Gastrocnemius medialis (tissue), 4 donors: ENCODE data around the gene MLLT10. TPM values are rescaled to one million over a fixed set of nuclear protein-coding genes. Genes with fewer than 3 reads are reported as not detected.

ENCODE experiments used
- ATAC-seq, 2 donors: fragments of 150-250 bp; one replicate each; pipeline ENCODE4 v1.9.1; 2016
- DNase-seq, 2 donors: peaks; one replicate each; pipeline ENCODE4 v3.0.0-alpha.2; 2019
- H3K27ac ChIP-seq, 4 donors: fragments of 200-600 bp; sonication (generic); 1 replicate in 1 of 4; 2 replicates in 3 of 4; pipeline ENCODE4 v1.5.1; 2016 to 2018; ENCODE audit warnings: mild to moderate bottlenecking in 2 of 4, moderate library complexity in 1 of 4
- H3K27me3 ChIP-seq, 3 donors: fragments of 200-600 bp; sonication (generic) in 2 of 3; 1 replicate in 1 of 3; 2 replicates in 2 of 3; pipeline versions ENCODE4 v1.5.1 to v1.6.0; 2016 to 2019; ENCODE audit warnings: mild to moderate bottlenecking in 1 of 3, moderate library complexity in 1 of 3
- H3K36me3 ChIP-seq, 2 donors: fragments of 200-600 bp; sonication (generic) in 1 of 2; one replicate each; pipeline ENCODE4 v1.5.1; 2017 to 2018
- H3K4me1 ChIP-seq, 2 donors: fragments of 200-600 bp; sonication (generic) in 1 of 2; one replicate each; pipeline ENCODE4 v1.5.1; 2016 to 2017; ENCODE audit warnings: mild to moderate bottlenecking in 2 of 2
- H3K4me3 ChIP-seq, 4 donors: fragments of 200-600 bp; sonication (generic) in 3 of 4; 1 replicate in 1 of 4; 2 replicates in 3 of 4; pipeline ENCODE4 v1.5.1; 2016 to 2019; ENCODE audit warnings: mild to moderate bottlenecking in 2 of 4
- H3K9me3 ChIP-seq, 3 donors: fragments of 200-600 bp; sonication (generic) in 2 of 3; 1 replicate in 1 of 3; 2 replicates in 2 of 3; pipeline ENCODE4 v1.5.1; 2016 to 2019
- POLR2A ChIP-seq, 2 donors: fragments of 450-650 bp; IDR thresholded peaks; one replicate each; pipeline ENCODE4 v1.6.1; 2017; ENCODE audit warnings: antibody characterized with exemption in 2 of 2, mild to moderate bottlenecking in 2 of 2, moderate library complexity in 2 of 2
- in situ Hi-C, 4 donors: fragments of 200-750 bp; cut with MboI; loops; one replicate each; pipeline versions ENCODE4 v1.15.0 to v1.8.0; 2017; ENCODE audit warnings: low sequenced_read_pairs in 4 of 4
- intact Hi-C: fragments of 100-400 bp; cut with DNase I; formaldehyde crosslinking; loops from one replicate; pipeline ENCODE4 v1.15.1; 2023; ENCODE audit warnings: low total_unique reads
- total RNA-seq, 4 donors: library from RNA; depleted of rRNA; stranded (reverse); fragments of >200 nt; gene quantifications; one replicate each; pipeline versions ENCODE4 v1.1.0 to v1.2.3, GENCODE V29; 2016
- TF ChIP-seq, protein P1 (sequence below), 5 experiments: fragments of 450-650 bp in 3 of 5; fragments of 200-600 bp in 2 of 5; sonication (generic) in 2 of 5; IDR thresholded peaks in 4 of 5; conservative IDR thresholded peaks in 1 of 5; 1 replicate in 4 of 5; 2 replicates in 1 of 5; pipeline ENCODE4 v1.5.1; 2016 to 2019; ENCODE audit warnings: antibody characterized with exemption in 5 of 5, mild to moderate bottlenecking in 3 of 5, moderate library complexity in 3 of 5

The MLLT10 gene
- total RNA-seq, 4 donors from 2014 or later, result 13.6 to 26.6 (median 21.6) TPM

DNA sequence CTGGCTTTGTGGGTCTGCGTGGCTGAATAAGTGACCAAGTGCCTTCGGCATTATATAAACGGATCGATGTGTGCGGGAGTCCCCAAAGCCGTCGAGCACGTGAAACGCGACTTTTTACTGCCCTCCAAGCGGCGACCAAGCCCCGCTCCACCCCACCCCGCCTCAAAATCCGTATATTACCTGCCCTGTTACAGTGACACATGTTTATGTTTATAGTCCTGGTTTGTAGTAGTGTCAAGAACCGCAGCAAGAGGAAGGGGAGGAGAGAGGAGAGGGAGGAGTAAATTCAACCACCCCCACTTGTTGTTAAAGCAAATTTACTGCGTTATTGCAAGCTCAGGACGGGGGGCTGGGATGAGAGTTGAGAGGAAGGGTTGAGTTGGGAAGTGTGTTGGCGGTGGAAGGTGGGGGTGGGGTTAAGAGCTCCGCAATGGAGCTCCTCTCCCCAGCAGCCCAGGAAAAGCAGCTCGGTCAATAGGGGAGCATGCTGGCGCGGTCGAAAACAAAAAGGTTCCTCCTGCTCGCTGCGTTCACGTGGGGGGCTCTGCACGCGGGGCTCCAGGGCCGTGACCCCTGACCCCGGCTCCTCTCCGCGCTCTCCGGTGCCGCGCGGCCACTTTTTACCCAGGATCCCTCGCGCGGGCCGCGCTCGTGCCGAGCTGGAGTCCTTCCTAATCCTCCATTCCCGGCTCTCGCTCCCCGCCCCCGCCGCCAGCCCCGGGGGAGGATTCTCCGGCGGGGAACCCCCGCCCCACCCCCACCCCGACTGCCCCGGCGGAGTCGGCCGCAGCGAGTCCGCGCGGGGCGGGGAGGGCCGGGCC lies 8.5 kb upstream of the MLLT10 start, which contains the start of gene SKIDA1:
TSS of gene SKIDA1 (minus strand) at position 316 of the 821 bp plus-strand sequence. CDS start 7,860 bp downstream, outside the sequence.
- H3K9me3 ChIP-seq, result no peaks in the 10 kb centered on the region
- in situ Hi-C loops, result loop anchor here in 2 of 4 donors (10.0 kb wide), 2 partner anchors 789 to 799 kb away; partner anchors contain the start of genes BMI1 (in 1 of the 2) and COMMD3 (in 1 of the 2)
- H3K4me1 ChIP-seq, result peaks cover 25 to 32% of the 10 kb centered on the region in 2 donors
- H3K36me3 ChIP-seq, result no peaks in the 10 kb centered on the region
- intact Hi-C loops, result no loop called here
- no peaks in the 10 kb centered on the region for H3K27me3 ChIP-seq
- ATAC-seq (peak; percentile 75 to 76), DNase-seq (peak; percentile 82 to 89)
- H3K27ac ChIP-seq, result peak within 1 kb of the TSS; percentile 90 to 100 (median 98)
- H3K4me3 ChIP-seq, result peak within 1 kb of the TSS; percentile 56 to 80 (median 74)
- no peak for TF ChIP-seq POLR2A (IDR thresholded peaks at IDR 0.05)
- TF ChIP-seq, protein P1, sequence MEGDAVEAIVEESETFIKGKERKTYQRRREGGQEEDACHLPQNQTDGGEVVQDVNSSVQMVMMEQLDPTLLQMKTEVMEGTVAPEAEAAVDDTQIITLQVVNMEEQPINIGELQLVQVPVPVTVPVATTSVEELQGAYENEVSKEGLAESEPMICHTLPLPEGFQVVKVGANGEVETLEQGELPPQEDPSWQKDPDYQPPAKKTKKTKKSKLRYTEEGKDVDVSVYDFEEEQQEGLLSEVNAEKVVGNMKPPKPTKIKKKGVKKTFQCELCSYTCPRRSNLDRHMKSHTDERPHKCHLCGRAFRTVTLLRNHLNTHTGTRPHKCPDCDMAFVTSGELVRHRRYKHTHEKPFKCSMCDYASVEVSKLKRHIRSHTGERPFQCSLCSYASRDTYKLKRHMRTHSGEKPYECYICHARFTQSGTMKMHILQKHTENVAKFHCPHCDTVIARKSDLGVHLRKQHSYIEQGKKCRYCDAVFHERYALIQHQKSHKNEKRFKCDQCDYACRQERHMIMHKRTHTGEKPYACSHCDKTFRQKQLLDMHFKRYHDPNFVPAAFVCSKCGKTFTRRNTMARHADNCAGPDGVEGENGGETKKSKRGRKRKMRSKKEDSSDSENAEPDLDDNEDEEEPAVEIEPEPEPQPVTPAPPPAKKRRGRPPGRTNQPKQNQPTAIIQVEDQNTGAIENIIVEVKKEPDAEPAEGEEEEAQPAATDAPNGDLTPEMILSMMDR (IDR thresholded peaks at IDR 0.05 in 4 of 5, conservative IDR thresholded peaks at IDR 0.05 in 1 of 5), result no peak

DNA sequence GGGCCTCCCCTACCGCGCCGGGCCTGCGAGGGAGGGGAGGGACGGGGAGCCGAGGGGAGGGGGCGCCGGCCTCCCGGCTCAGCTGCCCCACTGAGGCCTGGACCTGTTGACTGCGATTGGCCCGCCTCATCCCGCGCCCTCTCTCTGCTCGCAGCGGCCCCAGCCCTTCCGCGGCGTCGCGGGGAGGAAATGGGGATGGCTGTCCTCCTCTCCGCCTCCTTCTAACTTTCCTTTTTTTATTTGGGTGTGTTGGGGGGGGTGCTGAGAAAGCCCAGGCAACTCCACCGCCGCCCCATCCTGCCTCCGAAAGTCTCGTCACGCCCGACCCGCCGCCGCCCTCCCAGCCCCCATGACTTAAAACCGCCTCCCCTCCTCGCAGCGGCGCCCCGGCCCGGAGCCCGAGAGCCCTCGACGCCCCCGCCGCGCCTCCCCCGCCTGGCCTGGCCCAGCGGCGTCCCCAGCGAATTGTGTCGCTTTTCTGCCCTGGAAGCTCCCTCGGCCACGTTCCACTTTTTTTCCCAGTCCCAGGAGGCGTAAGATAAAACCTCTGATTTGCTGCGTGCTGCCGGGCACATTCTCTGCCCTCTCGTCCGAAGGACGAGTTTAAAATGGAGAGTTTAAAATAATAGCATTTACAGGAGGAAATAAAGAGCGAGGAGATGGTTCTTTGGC lies 7.7 kb upstream of the MLLT10 start:
- Histone ChIP-seq H3K4me1 (peaks cover 17 to 30% of the 10 kb centered on the region in 2 donors), H3K27ac (peak overlapping the region; percentile 90 to 100 (median 98)), H3K27me3 (no peaks in the 10 kb centered on the region), H3K9me3 (no peaks in the 10 kb centered on the region), H3K4me3 (peak overlapping the region; percentile 56 to 80 (median 74)), H3K36me3 (no peaks in the 10 kb centered on the region)
- DNase-seq (peak; percentile 62 to 71), ATAC-seq (peak; percentile 38 to 47)
- intact Hi-C loops, result no loop called here
- TF ChIP-seq POLR2A (IDR thresholded peaks at IDR 0.05), result peak; percentile 55 to 64
- TF ChIP-seq, protein P1 (IDR thresholded peaks at IDR 0.05 in 4 of 5, conservative IDR thresholded peaks at IDR 0.05 in 1 of 5), result no peak
- in situ Hi-C loops, result loop anchor here in 2 of 4 donors (10.0 kb wide), 2 partner anchors 788 to 798 kb away; partner anchors contain the start of genes BMI1 (in 1 of the 2) and COMMD3 (in 1 of the 2)

DNA sequence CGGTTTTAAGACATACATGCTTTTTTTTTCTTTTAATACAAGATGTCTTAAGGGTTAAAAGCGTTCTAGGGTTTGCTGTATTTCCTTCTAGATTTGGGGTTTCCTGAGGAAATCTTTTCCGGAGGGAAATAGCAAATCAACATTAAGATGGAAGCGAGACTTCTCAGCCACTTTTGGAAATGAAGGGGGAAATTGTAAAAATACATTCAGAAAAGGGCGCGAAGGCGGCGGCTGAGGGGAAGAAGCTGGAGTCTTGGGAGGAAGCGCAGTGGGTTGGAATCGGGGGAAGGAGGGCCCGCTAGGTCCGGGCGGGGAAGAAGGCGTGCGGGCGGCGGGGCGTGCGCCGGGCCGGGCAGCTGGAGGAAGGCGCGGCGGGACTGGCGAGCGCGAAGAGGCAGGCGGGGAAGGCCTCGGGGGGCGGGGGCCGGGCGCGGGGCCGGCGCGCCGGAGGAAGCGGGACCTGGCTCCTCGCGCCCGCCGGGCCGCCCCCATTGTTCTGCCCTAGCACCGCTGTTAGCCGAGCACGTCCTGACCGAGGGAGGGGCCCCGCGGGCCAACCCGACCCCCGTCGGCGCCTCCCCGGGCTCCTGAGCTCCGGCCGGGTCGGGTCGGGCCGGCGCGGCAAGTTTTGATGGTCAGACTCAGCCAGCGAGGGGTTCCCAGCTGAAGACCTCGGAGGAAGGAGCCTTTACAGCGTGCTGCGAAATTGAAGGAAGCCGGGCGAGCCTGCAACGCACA lies 7.0 kb upstream of the MLLT10 start:
- TF ChIP-seq, protein P1 (IDR thresholded peaks at IDR 0.05 in 4 of 5, conservative IDR thresholded peaks at IDR 0.05 in 1 of 5), result no peak
- no peak for TF ChIP-seq POLR2A (IDR thresholded peaks at IDR 0.05)
- DNase-seq, result peak in 1 of 2 donors; percentile 48
- peak; percentile 16 to 32 for ATAC-seq
- intact Hi-C loops (no loop called here), in situ Hi-C loops (loop anchor here in 2 of 4 donors (10.0 kb wide), 2 partner anchors 788 to 798 kb away; partner anchors contain the start of genes BMI1 (in 1 of the 2) and COMMD3 (in 1 of the 2))
- no peaks in the 10 kb centered on the region for H3K36me3 ChIP-seq
- H3K4me1 ChIP-seq, result peaks cover 17 to 27% of the 10 kb centered on the region in 2 donors
- no peaks in the 10 kb centered on the region for H3K27me3 ChIP-seq
- peak overlapping the region; percentile 56 to 80 (median 74) for H3K4me3 ChIP-seq
- no peaks in the 10 kb centered on the region for H3K9me3 ChIP-seq
- peak overlapping the region; percentile 90 to 100 (median 98) for H3K27ac ChIP-seq

DNA sequence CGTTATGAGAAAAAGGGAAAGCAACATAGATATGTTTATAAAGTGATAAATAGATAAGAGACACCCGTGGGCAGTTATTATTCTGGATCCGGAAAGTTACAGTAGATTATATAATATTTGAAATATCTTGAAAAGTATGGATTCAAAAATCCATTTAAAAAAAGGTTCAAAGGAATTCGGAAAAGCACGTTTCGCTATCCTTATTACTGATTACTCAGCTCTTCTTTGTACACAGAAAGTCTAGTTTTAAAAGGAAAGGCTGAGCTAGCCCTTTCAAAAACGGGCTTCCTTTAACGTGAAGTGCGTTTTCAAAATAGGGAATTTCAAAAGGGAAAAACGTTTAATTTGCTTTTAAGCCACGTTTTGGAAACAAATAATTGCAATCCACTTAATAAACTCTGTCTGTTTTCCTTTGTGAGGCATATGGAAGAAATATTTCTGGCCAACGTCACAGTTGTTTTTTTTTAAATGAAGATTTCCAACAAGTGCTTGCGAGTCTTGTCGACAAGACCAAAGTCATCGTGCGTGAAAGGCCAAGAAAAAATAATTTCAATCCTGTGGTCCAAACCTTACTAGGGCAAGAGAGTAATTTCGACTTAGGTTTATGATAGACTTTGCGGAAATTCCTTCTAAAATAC lies 6.3 kb upstream of the MLLT10 start:
- in situ Hi-C loops (loop anchor here in 2 of 4 donors (10.0 kb wide), 2 partner anchors 787 to 797 kb away; partner anchors contain the start of genes BMI1 (in 1 of the 2) and COMMD3 (in 1 of the 2)), intact Hi-C loops (no loop called here)
- TF ChIP-seq, protein P1 (IDR thresholded peaks at IDR 0.05 in 4 of 5, conservative IDR thresholded peaks at IDR 0.05 in 1 of 5), result no peak
- no peak for TF ChIP-seq POLR2A (IDR thresholded peaks at IDR 0.05)
- Histone ChIP-seq H3K9me3 (no peaks in the 10 kb centered on the region), H3K27me3 (no peaks in the 10 kb centered on the region), H3K4me1 (peaks cover 22 to 31% of the 10 kb centered on the region in 2 donors), H3K36me3 (no peaks in the 10 kb centered on the region), H3K27ac (peak overlapping the region; percentile 90 to 100 (median 98)), H3K4me3 (peak overlapping the region; percentile 56 to 80 (median 74))
- DNase-seq (no peak), ATAC-seq (no peak)
